ENCODE results near the gene FAM13B.
"Not testable (repeated sequence)": the region's sequence is repeated elsewhere in the genome, so short reads cannot be mapped to it uniquely, and the experiment has no call there.

Gene FAM13B

GRCh38 chr5:138077064-138077696 lies 44.3 kb upstream of the FAM13B start:
- H3K4me2 ChIP-seq (ENCODE audit: insufficient read depth, low read length) = no peak overlapping the region
- peaks cover 24% of the 10 kb centered on the region for H3K4me1 ChIP-seq (ENCODE audit: insufficient read depth, low read length)
- TF ChIP-seq CTCF (IDR thresholded peaks at IDR 0.05; ENCODE audit: borderline replicate concordance, extremely low read depth, low read length, poor library complexity, severe bottlenecking) (peak; percentile 94), EZH2 (IDR thresholded peaks at IDR 0.05; ENCODE audit: borderline replicate concordance, low read depth, low read length, severe bottlenecking) (no peak)
- H3K4me3 ChIP-seq (ENCODE audit: low read depth in 1 of 2, low read length in 2 of 2) = no peak overlapping the region
- ATAC-seq (ENCODE audit: insufficient read depth, low read depth) (peak; percentile 30; the same call in 1 of the 3 replicates), DNase-seq (peak; percentile 69)
- H3K9ac ChIP-seq (ENCODE audit: low read depth, low read length) = no peak overlapping the region
- no peaks in the 10 kb centered on the region for H3K9me3 ChIP-seq (ENCODE audit: insufficient read depth, low read length, severe bottlenecking)
- H2AFZ ChIP-seq (ENCODE audit: low read depth, low read length) = 0 out of 2 replicates have a peak overlapping the region, but pooled peaks have one; percentile 32
- no peaks in the 10 kb centered on the region for H4K20me1 ChIP-seq (ENCODE audit: insufficient read depth, low read length)
- no peaks in the 10 kb centered on the region for H3K36me3 ChIP-seq (ENCODE audit: insufficient read depth, low read length)
- no peak overlapping the region for H3K27ac ChIP-seq (ENCODE audit: low read length)
- H3K27me3 ChIP-seq (ENCODE audit: insufficient read depth, low read length, poor library complexity) = no peaks in the 10 kb centered on the region
- no peaks in the 10 kb centered on the region for H3K79me2 ChIP-seq (ENCODE audit: insufficient read depth, low read length)

- H3K4me3 ChIP-seq (ENCODE audit: low read depth in 1 of 2, low read length in 2 of 2); H3K4me1 ChIP-seq (ENCODE audit: insufficient read depth, low read length); ATAC-seq (ENCODE audit: insufficient read depth, low read depth); H2AFZ ChIP-seq (ENCODE audit: low read depth, low read length); H3K27ac ChIP-seq (ENCODE audit: low read length); H3K36me3 ChIP-seq (ENCODE audit: insufficient read depth, low read length); H3K4me2 ChIP-seq (ENCODE audit: insufficient read depth, low read length); H4K20me1 ChIP-seq (ENCODE audit: insufficient read depth, low read length); H3K27me3 ChIP-seq (ENCODE audit: insufficient read depth, low read length, poor library complexity); DNase-seq; H3K9ac ChIP-seq (ENCODE audit: low read depth, low read length); H3K79me2 ChIP-seq (ENCODE audit: insufficient read depth, low read length); H3K9me3 ChIP-seq (ENCODE audit: insufficient read depth, low read length, severe bottlenecking): not testable (repeated sequence)
These were observed 37.1 kb upstream of the FAM13B start for GRCh38 chr5:138070026-138070425.

GRCh38 chr5:138068742-138069600 lies 36.1 kb upstream of the FAM13B start:
- Histone ChIP-seq H3K9me3 (ENCODE audit: insufficient read depth, low read length, severe bottlenecking) (no peaks in the 10 kb centered on the region), H3K27me3 (ENCODE audit: insufficient read depth, low read length, poor library complexity) (no peaks in the 10 kb centered on the region), H2AFZ (ENCODE audit: low read depth, low read length) (peak overlapping the region; percentile 15; the same call in 1 of the 2 replicates), H3K36me3 (ENCODE audit: insufficient read depth, low read length) (no peaks in the 10 kb centered on the region), H3K27ac (ENCODE audit: low read length) (no peak overlapping the region), H3K79me2 (ENCODE audit: insufficient read depth, low read length) (no peaks in the 10 kb centered on the region), H3K9ac (ENCODE audit: low read depth, low read length) (no peak overlapping the region), H3K4me2 (ENCODE audit: insufficient read depth, low read length) (no peak overlapping the region), H3K4me1 (ENCODE audit: insufficient read depth, low read length) (no peaks in the 10 kb centered on the region), H3K4me3 (ENCODE audit: low read depth in 1 of 2, low read length in 2 of 2) (no peak overlapping the region), H4K20me1 (ENCODE audit: insufficient read depth, low read length) (no peaks in the 10 kb centered on the region)
- no peak for TF ChIP-seq EZH2 (IDR thresholded peaks at IDR 0.05; ENCODE audit: borderline replicate concordance, low read depth, low read length, severe bottlenecking)
- peak; percentile 91 for TF ChIP-seq CTCF (IDR thresholded peaks at IDR 0.05; ENCODE audit: borderline replicate concordance, extremely low read depth, low read length, poor library complexity, severe bottlenecking)
- ATAC-seq (ENCODE audit: insufficient read depth, low read depth) = peak; percentile 91
- DNase-seq = peak; percentile 72

GRCh38 chr5:138067945-138068344 lies 35.1 kb upstream of the FAM13B start:
- no peak for TF ChIP-seq CTCF (IDR thresholded peaks at IDR 0.05; ENCODE audit: borderline replicate concordance, extremely low read depth, low read length, poor library complexity, severe bottlenecking)
- TF ChIP-seq EZH2 (IDR thresholded peaks at IDR 0.05; ENCODE audit: borderline replicate concordance, low read depth, low read length, severe bottlenecking) = no peak
- no peak overlapping the region for H3K27ac ChIP-seq (ENCODE audit: low read length)

More at GRCh38 chr5:138067945-138068344, 35.1 kb upstream of the FAM13B start:
- Histone ChIP-seq H3K4me1 (ENCODE audit: insufficient read depth, low read length) (no peaks in the 10 kb centered on the region), H2AFZ (ENCODE audit: low read depth, low read length) (no peak overlapping the region), H3K79me2 (ENCODE audit: insufficient read depth, low read length) (no peaks in the 10 kb centered on the region), H3K9me3 (ENCODE audit: insufficient read depth, low read length, severe bottlenecking) (no peaks in the 10 kb centered on the region), H3K4me2 (ENCODE audit: insufficient read depth, low read length) (no peak overlapping the region), H3K27me3 (ENCODE audit: insufficient read depth, low read length, poor library complexity) (no peaks in the 10 kb centered on the region), H4K20me1 (ENCODE audit: insufficient read depth, low read length) (no peaks in the 10 kb centered on the region), H3K36me3 (ENCODE audit: insufficient read depth, low read length) (no peaks in the 10 kb centered on the region), H3K9ac (ENCODE audit: low read depth, low read length) (no peak overlapping the region), H3K4me3 (ENCODE audit: low read depth in 1 of 2, low read length in 2 of 2) (no peak overlapping the region)
- no peak for DNase-seq
- ATAC-seq (ENCODE audit: insufficient read depth, low read depth) = no peak

Data from DND-41 (cell line).